GM13977 (cell line): ENCODE measurements around the gene PRCC.

Experiments used
- DNase-seq: peaks from one replicate; pipeline ENCODE4 v3.0.0; 2012; ENCODE audit warnings: low spot score
- in situ Hi-C: fragments of 300-500 bp; cut with MboI; formaldehyde crosslinking; loops from one replicate; pipeline ENCODE4 v1.12.0; 2022; ENCODE audit warnings: low sequenced_read_pairs, low pct_unique_long_range_greater_than_20kb, mixed read lengths, inconsistent platforms; ENCODE audit not compliant: unreplicated experiment
- TF ChIP-seq, protein P1 (sequence below): IDR thresholded peaks from 2 replicates; pipeline ENCODE4 v1.5.1; 2012; ENCODE audit warnings: mild to moderate bottlenecking, control low read depth; ENCODE audit not compliant: insufficient read depth; ENCODE audit errors: extremely low read depth, missing control alignments

The PRCC gene

DNA sequence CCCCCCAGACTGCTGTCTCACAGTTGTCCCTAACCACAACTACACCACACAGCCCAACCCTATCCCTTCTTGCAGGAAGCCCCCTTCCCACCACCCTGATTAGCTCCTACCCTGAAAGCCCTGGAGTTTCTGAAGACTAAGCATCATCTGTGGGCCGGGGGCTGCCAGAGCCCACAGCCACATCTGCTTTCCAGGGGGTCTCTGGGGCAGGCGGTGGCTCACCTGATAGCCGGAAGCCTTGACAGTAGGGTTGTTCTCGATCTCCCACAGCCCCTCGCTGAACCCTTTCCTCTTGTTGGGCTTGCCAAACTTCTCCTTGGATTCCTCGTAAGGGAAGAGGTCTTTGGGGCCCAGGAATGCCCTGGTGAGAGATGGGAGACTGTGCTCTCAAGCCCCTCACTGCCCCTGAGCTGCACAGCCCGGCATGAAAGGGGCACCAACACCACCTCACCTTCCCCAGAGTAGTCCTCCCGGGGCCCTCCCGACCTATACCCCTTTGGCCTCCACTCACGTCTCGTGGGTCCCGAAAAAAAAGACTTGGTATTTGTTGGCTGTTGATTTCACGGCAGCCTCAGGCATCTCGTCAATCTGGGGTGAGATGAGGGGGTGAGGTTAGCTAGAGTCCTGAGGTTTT, 22.4 kb upstream of the PRCC start:
- in situ Hi-C loops: no loop called here
- TF ChIP-seq, protein P1, sequence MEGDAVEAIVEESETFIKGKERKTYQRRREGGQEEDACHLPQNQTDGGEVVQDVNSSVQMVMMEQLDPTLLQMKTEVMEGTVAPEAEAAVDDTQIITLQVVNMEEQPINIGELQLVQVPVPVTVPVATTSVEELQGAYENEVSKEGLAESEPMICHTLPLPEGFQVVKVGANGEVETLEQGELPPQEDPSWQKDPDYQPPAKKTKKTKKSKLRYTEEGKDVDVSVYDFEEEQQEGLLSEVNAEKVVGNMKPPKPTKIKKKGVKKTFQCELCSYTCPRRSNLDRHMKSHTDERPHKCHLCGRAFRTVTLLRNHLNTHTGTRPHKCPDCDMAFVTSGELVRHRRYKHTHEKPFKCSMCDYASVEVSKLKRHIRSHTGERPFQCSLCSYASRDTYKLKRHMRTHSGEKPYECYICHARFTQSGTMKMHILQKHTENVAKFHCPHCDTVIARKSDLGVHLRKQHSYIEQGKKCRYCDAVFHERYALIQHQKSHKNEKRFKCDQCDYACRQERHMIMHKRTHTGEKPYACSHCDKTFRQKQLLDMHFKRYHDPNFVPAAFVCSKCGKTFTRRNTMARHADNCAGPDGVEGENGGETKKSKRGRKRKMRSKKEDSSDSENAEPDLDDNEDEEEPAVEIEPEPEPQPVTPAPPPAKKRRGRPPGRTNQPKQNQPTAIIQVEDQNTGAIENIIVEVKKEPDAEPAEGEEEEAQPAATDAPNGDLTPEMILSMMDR: no peak
- no peak for DNase-seq

GRCh38 chr1:156745881-156746280, 21.5 kb upstream of the PRCC start:
- in situ Hi-C loops: no loop called here
- TF ChIP-seq, protein P1: no peak
- no peak for DNase-seq

GRCh38 chr1:156746406-156746727, 21.0 kb upstream of the PRCC start:
- TF ChIP-seq, protein P1: no peak
- DNase-seq: no peak
- in situ Hi-C loops: no loop called here

DNA sequence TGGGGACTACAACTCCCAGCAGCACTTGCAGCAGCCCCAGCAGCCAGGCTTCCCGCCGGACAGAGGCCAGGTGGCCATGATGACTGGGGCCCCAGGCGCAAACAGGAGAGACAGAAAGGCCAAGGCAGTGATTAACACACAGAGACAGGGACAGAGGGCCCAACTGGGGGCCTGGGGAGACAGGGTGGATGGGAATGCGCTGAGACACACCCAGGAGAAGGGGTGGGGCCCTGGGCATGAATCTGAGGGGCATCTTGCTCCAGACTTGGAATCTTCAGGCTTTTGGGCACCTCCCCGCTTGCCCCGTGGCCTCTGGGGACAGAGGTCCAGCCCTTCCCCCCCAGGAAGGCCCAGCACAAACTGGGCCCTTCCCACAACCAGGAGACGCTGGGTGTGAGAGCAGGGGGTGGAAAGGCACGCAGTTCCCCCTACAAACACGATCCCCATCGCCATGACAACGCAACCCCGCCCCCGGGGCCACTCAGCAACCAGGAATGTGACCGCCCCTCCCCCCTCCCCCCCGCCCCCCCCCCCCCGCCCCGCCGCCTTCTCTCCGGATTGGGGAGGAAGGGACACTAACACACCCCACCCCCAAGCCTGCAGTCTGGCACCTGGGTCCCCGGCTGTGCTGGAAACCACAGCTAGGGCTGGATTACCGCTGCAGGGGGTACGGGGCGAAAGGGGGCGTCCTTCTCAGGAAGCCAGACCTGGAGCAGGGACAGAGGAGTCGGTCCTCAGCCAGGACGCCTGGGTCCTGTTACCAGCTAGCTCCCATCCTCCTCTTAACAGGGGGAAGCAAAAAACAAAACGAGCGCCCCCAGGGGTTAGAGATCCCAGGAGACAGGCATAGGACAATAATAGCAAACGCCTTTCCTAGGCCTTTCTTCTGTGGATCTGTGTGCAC, 20.4 kb upstream of the PRCC start:
- TF ChIP-seq, protein P1: peak; percentile 19
- in situ Hi-C loops: no loop called here
- DNase-seq: peak; percentile 71

DNA sequence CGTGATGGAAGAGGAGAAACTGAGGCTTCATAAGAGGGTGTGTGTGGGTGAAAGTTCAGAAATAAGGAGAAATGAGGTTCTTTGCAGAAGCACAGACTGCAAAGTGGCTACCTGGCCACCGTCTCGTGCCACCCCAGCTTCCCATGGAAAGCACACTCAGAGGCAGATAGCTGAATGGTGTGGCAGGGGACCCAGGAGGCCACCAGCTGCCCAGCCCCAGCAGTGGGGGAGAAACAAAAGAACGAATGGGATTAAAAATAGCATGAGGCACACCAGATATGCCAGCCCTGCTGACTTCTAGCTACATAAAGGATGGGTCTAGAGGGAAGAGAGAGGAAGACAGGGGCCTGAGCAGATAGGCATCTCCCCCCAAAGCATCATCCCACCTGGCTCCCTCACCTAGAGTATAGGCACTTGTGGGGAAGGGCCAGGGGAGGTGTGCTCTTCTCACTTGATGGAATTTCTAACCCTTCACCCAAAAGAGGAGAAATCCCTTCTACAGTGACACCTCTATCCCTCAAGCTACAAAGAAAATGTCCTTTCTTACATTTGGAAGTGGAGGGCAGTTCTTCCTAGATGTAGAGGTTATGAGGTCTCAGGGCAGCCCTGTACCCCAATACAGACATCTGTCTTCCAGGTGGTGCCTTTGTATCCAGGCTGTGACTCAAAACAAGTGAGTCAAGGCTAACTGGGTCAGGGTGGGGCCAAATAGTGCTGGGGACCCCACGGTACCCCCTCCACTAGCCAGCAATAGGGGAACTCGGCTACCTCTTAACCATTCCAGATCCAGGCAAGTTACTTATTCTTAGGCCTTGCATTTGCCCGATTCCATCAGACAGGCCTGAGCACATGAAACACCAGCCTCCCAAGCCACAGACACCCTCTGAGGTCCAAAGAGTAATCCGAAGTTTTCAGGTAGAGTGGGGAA, 19.3 kb upstream of the PRCC start:
- TF ChIP-seq, protein P1: no peak
- in situ Hi-C loops: no loop called here
- DNase-seq: no peak
